ENCODE measurements around the gene ALS2.
"Not testable (repeated sequence)": the region's sequence is repeated elsewhere in the genome, so short reads cannot be mapped to it uniquely, and the experiment has no call there.

The ALS2 gene

DNA sequence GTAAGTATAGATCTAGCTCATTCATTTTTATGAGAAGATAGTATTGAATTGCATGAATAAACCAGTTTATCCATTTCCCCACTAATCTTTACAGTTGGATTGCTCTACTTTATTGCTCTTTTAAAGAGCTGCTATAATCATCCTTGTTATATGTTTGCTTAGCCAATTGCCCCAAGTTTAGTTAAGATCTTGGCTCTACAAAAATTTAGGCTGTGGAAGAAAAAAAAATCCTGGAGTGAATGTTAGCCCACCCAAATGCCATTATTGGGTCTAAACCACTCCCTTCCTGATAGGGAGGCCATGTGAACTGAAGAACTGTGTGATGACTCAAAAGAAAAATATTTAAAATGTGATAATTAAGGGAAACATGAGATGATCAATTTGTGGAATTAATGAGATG lies 2.9 kb downstream of the ALS2 start:
- no peaks in the 10 kb centered on the region for H3K9me3 Mint-ChIP-seq
- no peak overlapping the region for H3K27ac Mint-ChIP-seq
- H3K4me1 Mint-ChIP-seq: peaks cover 31% of the 10 kb centered on the region
- ATAC-seq: no peak
- peaks cover 7% of the 10 kb centered on the region for H3K36me3 Mint-ChIP-seq
- H3K4me3 Mint-ChIP-seq: no peak overlapping the region
- DNase-seq (ENCODE audit: low spot score in 2 of 2): no peak

GRCh38 chr2:201777043-201777442 lies 3.7 kb downstream of the ALS2 start:
- H3K27ac Mint-ChIP-seq: no peak overlapping the region
- DNase-seq (ENCODE audit: low spot score in 2 of 2) (no peak), ATAC-seq (no peak)
- H3K4me3 Mint-ChIP-seq: no peak overlapping the region
- no peaks in the 10 kb centered on the region for H3K9me3 Mint-ChIP-seq
- peaks cover 31% of the 10 kb centered on the region for H3K4me1 Mint-ChIP-seq
- peaks cover 7% of the 10 kb centered on the region for H3K36me3 Mint-ChIP-seq

GRCh38 chr2:201775326-201775725 lies 5.4 kb downstream of the ALS2 start:
- Mint-ChIP-seq H3K4me1 (peaks cover 18% of the 10 kb centered on the region), H3K4me3 (no peak overlapping the region), H3K36me3 (no peaks in the 10 kb centered on the region), H3K27ac (no peak overlapping the region), H3K9me3 (no peaks in the 10 kb centered on the region)
- ATAC-seq (no peak), DNase-seq (ENCODE audit: low spot score in 2 of 2) (no peak)

GRCh38 chr2:201774546-201774945 lies 6.2 kb downstream of the ALS2 start:
- ATAC-seq (no peak), DNase-seq (ENCODE audit: low spot score in 2 of 2) (no peak)
- Mint-ChIP-seq H3K4me3 (no peak overlapping the region), H3K9me3 (no peaks in the 10 kb centered on the region), H3K4me1 (peaks cover 11% of the 10 kb centered on the region), H3K27ac (no peak overlapping the region), H3K36me3 (no peaks in the 10 kb centered on the region)

GRCh38 chr2:201773990-201774389 lies 6.7 kb downstream of the ALS2 start:
- no peak for DNase-seq (ENCODE audit: low spot score in 2 of 2)
- Mint-ChIP-seq H3K27ac (peak overlapping the region; percentile 20), H3K4me3 (no peak overlapping the region), H3K36me3 (no peaks in the 10 kb centered on the region), H3K4me1 (peaks cover 11% of the 10 kb centered on the region), H3K9me3 (no peaks in the 10 kb centered on the region)
- no peak for ATAC-seq

DNA sequence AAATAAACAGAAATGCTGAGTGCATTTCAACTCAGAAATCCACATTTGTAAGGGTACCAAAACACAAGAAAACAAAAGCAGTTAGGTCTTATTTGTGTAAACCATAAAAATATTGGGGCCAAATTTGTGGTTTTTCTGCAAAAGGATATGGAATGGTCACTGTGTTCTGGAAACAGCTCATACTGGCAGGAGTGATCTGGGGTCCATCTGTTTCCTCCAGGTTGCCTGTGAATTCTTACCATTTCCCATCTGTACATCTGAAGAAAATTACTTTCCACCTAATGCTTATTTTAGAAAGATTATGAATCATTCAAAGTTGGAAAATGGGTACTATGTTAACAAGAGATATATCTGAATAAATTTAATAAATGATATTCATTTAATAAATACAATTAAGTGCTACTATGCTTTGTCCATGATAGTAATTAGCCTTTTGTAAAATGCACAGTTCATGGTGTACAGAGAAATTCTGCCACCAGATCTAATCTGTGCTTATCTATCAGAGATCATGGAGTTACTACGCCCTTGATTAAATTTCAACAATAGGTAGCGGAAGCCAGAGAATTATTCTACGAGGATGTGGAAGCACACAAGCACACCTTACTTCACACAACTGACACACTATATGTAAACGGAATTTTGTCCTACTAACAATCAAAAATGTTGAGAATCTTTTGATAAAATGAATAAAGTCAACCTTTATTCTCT lies 10.9 kb downstream of the ALS2 start:
- Mint-ChIP-seq H3K9me3 (no peaks in the 10 kb centered on the region), H3K4me3 (no peak overlapping the region), H3K36me3 (peaks cover 22% of the 10 kb centered on the region), H3K4me1 (peaks cover 11% of the 10 kb centered on the region), H3K27ac (no peak overlapping the region)
- no peak for ATAC-seq
- no peak for DNase-seq (ENCODE audit: low spot score in 2 of 2)

DNA sequence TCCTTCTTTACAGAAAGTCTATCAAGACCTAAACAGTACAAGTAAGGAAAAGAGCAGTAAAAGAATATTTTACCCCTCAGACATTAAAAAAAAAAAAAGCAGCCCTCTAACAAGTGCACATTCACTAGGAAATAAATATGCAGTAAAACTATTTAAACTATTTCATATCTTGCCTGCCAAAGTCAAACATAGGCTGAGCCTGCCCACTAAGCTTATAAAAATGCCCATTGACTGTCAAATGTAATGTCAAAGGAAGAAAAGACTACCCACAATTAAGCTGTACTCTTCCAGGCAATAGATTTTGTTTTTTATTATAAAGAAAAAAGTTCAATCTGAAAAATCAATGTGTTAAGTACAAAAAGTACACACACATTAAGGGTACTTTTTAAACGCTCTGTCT lies 11.8 kb downstream of the ALS2 start:
- H3K9me3 Mint-ChIP-seq: no peaks in the 10 kb centered on the region
- H3K4me1 Mint-ChIP-seq: peaks cover 7% of the 10 kb centered on the region
- no peak overlapping the region for H3K4me3 Mint-ChIP-seq
- peaks cover 22% of the 10 kb centered on the region for H3K36me3 Mint-ChIP-seq
- no peak for ATAC-seq
- no peak overlapping the region for H3K27ac Mint-ChIP-seq
- no peak for DNase-seq (ENCODE audit: low spot score in 2 of 2)

DNA sequence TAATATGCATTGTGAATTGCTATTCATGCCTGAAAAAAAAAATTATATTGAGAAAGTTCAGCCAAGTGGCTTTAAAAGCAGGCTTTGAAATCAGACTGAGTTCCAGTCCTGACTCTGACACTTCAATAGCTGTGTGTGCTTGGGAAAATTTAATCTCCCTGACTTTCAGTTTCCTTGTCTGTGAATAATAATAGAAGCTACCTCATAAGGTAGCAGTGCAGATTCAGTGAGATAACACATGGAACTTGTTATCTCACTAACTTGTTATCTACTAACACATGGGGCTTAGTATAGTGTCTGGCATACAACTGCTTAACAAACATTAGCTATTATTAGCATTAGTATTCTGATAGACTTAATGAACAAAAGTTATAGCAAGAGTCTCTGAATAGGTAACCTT lies 14.9 kb downstream of the ALS2 start:
- no peaks in the 10 kb centered on the region for H3K4me1 Mint-ChIP-seq
- ATAC-seq: no peak
- H3K36me3 Mint-ChIP-seq: peaks cover 31% of the 10 kb centered on the region
- no peaks in the 10 kb centered on the region for H3K9me3 Mint-ChIP-seq
- H3K27ac Mint-ChIP-seq: no peak overlapping the region
- DNase-seq (ENCODE audit: low spot score in 2 of 2): no peak
- no peak overlapping the region for H3K4me3 Mint-ChIP-seq

- ATAC-seq; H3K4me3 Mint-ChIP-seq; H3K27ac Mint-ChIP-seq; H3K9me3 Mint-ChIP-seq; H3K4me1 Mint-ChIP-seq; DNase-seq (ENCODE audit: low spot score in 2 of 2): not testable (repeated sequence)
- H3K36me3 Mint-ChIP-seq: peaks cover 42% of the 10 kb centered on the region
Measured at GRCh38 chr2:201764469-201764868, 16.3 kb downstream of the ALS2 start.

- no peaks in the 10 kb centered on the region for H3K9me3 Mint-ChIP-seq
- H3K4me1 Mint-ChIP-seq: no peaks in the 10 kb centered on the region
- DNase-seq (ENCODE audit: low spot score in 2 of 2): no peak
- ATAC-seq: no peak
- H3K36me3 Mint-ChIP-seq: peaks cover 29% of the 10 kb centered on the region
- H3K4me3 Mint-ChIP-seq: no peak overlapping the region
- no peak overlapping the region for H3K27ac Mint-ChIP-seq
Measured at GRCh38 chr2:201761101-201761500, 19.6 kb downstream of the ALS2 start.

- ATAC-seq (no peak), DNase-seq (ENCODE audit: low spot score in 2 of 2) (no peak)
- H3K4me1 Mint-ChIP-seq: no peaks in the 10 kb centered on the region
- H3K9me3 Mint-ChIP-seq: no peaks in the 10 kb centered on the region
- no peak overlapping the region for H3K4me3 Mint-ChIP-seq
- peaks cover 21% of the 10 kb centered on the region for H3K36me3 Mint-ChIP-seq
- no peak overlapping the region for H3K27ac Mint-ChIP-seq
Measured at GRCh38 chr2:201759567-201759966, 21.2 kb downstream of the ALS2 start.

GRCh38 chr2:201758873-201759272 lies 21.9 kb downstream of the ALS2 start:
- Mint-ChIP-seq H3K36me3 (peaks cover 21% of the 10 kb centered on the region), H3K27ac (no peak overlapping the region), H3K9me3 (no peaks in the 10 kb centered on the region), H3K4me3 (no peak overlapping the region), H3K4me1 (no peaks in the 10 kb centered on the region)
- ATAC-seq (no peak), DNase-seq (ENCODE audit: low spot score in 2 of 2) (no peak)

DNA sequence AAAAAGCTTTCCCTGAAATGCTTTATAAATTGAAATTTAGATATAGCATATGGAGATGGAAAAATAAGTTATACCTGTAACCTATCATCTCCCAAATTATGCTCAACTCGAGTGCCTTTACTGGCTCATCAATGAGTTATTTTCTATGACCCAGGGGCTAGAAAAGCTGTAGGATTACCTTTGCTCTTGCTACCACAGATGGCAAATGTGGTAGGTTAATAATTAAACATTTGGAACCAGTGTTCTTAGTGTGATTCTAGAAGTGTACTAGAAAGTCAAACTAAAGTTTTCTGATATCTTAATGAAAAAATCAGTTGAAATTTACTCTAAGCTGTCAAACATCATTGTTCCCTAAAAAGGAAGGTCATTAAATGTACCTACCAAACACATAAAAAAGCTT lies 22.5 kb downstream of the ALS2 start:
- ATAC-seq: no peak
- no peaks in the 10 kb centered on the region for H3K9me3 Mint-ChIP-seq
- peaks cover 21% of the 10 kb centered on the region for H3K36me3 Mint-ChIP-seq
- DNase-seq (ENCODE audit: low spot score in 2 of 2): no peak
- H3K4me3 Mint-ChIP-seq: no peak overlapping the region
- no peaks in the 10 kb centered on the region for H3K4me1 Mint-ChIP-seq
- no peak overlapping the region for H3K27ac Mint-ChIP-seq

DNA sequence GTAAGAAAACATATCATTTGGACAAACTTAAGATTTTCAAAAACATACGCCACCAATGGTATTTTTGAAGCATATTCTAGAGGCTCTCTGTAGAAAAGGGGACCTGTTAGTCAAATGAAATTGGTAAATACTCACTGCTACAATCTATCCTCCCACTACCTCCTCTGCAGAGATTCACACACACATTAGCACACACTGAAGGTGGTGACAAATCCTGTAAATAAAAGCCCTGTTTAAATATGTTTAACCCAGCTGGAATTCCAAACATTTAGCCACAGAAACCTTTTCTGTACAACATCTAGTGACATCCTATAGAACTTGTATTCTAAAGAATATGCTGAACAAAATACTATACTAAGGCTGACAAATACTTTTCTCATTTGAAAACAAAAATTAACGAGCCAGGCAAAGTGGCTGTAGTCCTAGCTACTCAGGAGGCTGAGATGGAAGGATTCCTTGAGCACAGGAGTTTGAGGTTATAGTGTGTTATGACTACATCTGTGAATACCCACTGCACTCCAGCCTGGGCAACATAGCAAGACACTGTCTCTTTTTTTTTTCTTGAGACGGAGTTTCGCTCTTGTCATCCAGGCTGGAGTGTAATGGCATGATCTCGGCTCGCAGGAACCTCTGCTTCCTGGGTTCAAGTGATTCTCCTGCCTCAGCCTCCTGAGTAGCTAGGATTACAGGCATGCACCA lies 25.9 kb downstream of the ALS2 start:
- Mint-ChIP-seq H3K36me3 (peaks cover 5% of the 10 kb centered on the region), H3K9me3 (no peaks in the 10 kb centered on the region), H3K27ac (no peak overlapping the region), H3K4me3 (no peak overlapping the region), H3K4me1 (no peaks in the 10 kb centered on the region)
- ATAC-seq: no peak
- DNase-seq (ENCODE audit: low spot score in 2 of 2): no peak

GRCh38 chr2:201751566-201751965 lies 29.2 kb downstream of the ALS2 start:
- no peak overlapping the region for H3K4me3 Mint-ChIP-seq
- no peak for DNase-seq (ENCODE audit: low spot score in 2 of 2)
- no peak for ATAC-seq
- no peaks in the 10 kb centered on the region for H3K9me3 Mint-ChIP-seq
- no peaks in the 10 kb centered on the region for H3K4me1 Mint-ChIP-seq
- H3K36me3 Mint-ChIP-seq: peaks cover 5% of the 10 kb centered on the region
- H3K27ac Mint-ChIP-seq: no peak overlapping the region

DNA sequence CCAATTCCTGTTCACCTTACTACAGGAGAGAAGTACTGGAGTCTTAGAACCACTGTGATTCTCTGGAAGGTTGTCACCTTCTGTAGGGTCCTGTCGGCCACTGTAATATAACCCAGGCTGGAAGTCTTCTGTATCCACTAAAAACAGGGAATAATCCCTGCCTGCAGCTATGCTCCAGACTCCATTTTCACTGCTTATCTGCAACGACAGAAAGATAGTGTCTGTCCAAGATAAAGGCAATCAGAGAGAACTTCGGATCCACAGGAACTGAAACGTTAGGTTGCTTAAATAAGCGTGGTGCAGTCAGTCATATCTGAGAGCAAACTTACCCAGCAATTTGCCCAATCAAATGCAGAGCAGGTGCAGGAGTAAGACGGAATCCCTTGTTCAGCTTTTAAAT lies 34.2 kb downstream of the ALS2 start:
- ATAC-seq: no peak
- Mint-ChIP-seq H3K4me3 (no peak overlapping the region), H3K4me1 (no peaks in the 10 kb centered on the region), H3K9me3 (no peaks in the 10 kb centered on the region), H3K27ac (no peak overlapping the region), H3K36me3 (peaks cover 23% of the 10 kb centered on the region)
- DNase-seq (ENCODE audit: low spot score in 2 of 2): no peak

Data from stimulated activated effector memory CD8-positive, alpha-beta T cell treated with anti-CD3 and anti-CD28 coated beads, Interleukin-12 subunit alpha, Interleukin-12 subunit beta, amount 100 ng/mL, for 72 hours (primary cell).